HG02981 (cell line): ENCODE data around the gene MADD.
"Not testable (repeated sequence)": the region's sequence is repeated elsewhere in the genome, so short reads cannot be mapped to it uniquely, and the experiment has no call there.

Source experiments
- ATAC-seq: cut with Tn5 transposase; IDR thresholded peaks from one replicate; pipeline ENCODE4 v1.9.1; 2021; ENCODE audit warnings: mild to moderate bottlenecking, moderate library complexity; ENCODE audit not compliant: unreplicated experiment

Gene MADD

GRCh38 chr11:47272706-47273105 lies 2.8 kb downstream of the MADD start:
- no peak for ATAC-seq

- ATAC-seq, result no peak
Observed at GRCh38 chr11:47274495-47275235, 4.7 kb downstream of the MADD start.

- ATAC-seq, result no peak
Observed at GRCh38 chr11:47276923-47277322, 7.0 kb downstream of the MADD start.

- no peak for ATAC-seq
Observed at GRCh38 chr11:47278058-47278457, 8.1 kb downstream of the MADD start.

GRCh38 chr11:47278769-47279168 lies 8.8 kb downstream of the MADD start:
- no peak for ATAC-seq

GRCh38 chr11:47280099-47280498 lies 10.2 kb downstream of the MADD start:
- ATAC-seq, result no peak

- no peak for ATAC-seq
Observed at GRCh38 chr11:47280860-47281259, 10.9 kb downstream of the MADD start.

- ATAC-seq, result no peak
Observed at GRCh38 chr11:47282462-47282861, 12.5 kb downstream of the MADD start.

- no peak for ATAC-seq
Observed at GRCh38 chr11:47284151-47284550, 14.2 kb downstream of the MADD start.

GRCh38 chr11:47285969-47286770 lies 16.2 kb downstream of the MADD start:
- ATAC-seq, result no peak

GRCh38 chr11:47288066-47288465 lies 18.1 kb downstream of the MADD start:
- no peak for ATAC-seq

- no peak for ATAC-seq
Observed at GRCh38 chr11:47289856-47290255, 19.9 kb downstream of the MADD start.

- no peak for ATAC-seq
Observed at GRCh38 chr11:47295385-47295784, 25.5 kb downstream of the MADD start.

GRCh38 chr11:47296045-47296444 lies 26.1 kb downstream of the MADD start:
- no peak for ATAC-seq

GRCh38 chr11:47299078-47299477 lies 29.1 kb downstream of the MADD start:
- ATAC-seq, result no peak

GRCh38 chr11:47302853-47303252 lies 32.9 kb downstream of the MADD start:
- no peak for ATAC-seq

GRCh38 chr11:47305734-47306483 lies 36.0 kb downstream of the MADD start:
- ATAC-seq, result no peak

- ATAC-seq, result no peak
Observed at GRCh38 chr11:47306484-47306844, 36.5 kb downstream of the MADD start.

- no peak for ATAC-seq
Observed at GRCh38 chr11:47308050-47308823, 38.3 kb downstream of the MADD start.

GRCh38 chr11:47314992-47315391 lies 45.1 kb downstream of the MADD start:
- no peak for ATAC-seq

- ATAC-seq, result not testable (repeated sequence)
Observed at GRCh38 chr11:47316501-47316900, 46.6 kb downstream of the MADD start.
